NCI-H524 (cell line): Measurements from ENCODE around the gene KCNJ11.

ENCODE experiments used
- DNase-seq, 2 experiments: peaks; one replicate each; lab custom pipeline; 2025; lab: John Stamatoyannopoulos, UW

The KCNJ11 gene

DNA sequence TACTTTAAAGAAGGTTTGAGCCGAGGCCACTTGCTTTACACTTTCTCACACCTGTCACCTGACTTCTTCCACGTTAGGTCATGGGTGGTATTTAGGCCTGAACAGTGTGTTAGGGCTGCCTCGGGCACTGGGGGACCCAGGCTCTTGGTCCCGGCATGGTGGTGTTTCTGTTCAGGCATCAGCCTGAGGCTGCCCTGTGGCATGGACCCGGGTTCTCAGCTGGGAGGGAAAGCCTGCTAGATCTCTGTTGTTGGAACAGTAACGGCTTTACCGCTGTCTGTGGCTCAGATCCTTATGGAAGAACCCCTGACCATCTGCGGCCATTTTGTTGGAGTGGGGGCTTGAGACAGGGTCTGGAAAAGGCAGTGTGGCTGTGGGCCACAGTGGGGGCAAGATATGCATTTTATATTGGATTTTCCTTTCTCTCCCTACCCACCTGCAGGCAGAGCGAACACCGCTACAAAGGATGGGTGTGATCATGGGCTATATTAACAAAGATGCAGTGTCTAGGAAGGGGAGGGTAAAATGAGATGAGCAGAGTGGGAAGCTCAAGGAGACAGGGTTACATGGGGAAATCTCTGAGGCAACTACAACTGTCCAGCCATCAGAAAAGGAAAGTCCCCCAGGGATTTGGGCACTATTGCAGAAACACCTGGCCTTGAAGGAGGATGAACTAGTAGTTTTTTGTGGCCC lies 1.6 kb upstream of the KCNJ11 start:
- DNase-seq, result peak in 1 of 2 experiments; percentile 34

DNA sequence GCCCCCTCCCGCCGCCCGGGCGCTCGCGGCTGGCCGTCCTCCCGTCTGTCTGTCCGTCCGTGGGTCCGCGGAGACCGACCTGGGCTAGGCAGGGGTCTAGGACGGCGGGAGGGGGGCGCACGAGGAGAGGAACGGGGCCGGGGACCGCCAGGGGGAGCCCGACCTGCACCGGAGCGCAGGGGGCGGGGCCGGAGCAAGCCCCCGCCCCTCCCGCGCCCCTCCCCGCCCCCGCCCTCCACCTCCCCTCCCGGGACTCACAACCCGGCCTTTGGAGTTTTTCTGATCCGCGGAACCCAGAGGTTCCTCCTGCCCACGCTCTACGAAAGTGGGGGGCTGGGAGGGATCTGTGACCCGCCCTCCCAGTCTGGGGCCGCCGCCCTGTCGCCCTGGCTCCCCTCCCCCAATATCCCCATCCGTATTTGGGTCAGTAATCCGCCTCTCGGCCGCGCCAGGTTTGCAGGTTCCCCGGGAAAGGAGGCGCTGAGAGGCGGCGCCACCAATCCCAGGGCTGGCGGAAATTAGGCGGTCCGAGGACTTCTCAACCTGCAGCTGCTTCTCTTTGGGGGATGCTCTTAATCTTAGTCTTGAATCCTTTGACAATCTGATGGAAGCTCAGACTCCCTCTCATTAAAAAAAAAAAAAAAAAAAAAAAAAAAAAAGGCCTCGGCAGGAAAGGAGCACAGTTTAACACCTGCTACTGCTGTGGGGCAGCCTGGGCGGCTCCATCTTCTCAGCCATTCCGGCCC lies 925 bp upstream of the KCNJ11 start:
- peak; percentile 90 to 91 for DNase-seq

DNA sequence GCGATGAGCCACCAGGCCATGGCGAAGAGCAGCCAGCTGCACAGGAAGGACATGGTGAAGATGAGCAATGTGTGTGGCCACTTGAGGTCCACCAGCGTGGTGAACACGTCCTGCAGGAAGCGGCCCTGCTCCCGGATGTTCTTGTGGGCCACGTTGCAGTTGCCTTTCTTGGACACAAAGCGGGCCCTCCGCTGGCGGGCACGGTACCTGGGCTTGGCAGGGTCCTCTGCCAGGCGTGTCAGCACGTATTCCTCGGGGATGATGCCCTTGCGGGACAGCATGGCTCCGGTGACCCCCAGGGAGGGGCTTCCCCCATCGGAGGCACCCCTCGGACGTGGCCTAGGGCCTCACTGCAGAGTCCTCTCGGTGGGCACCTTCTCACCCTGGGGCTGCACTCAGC lies 648 bp downstream of the KCNJ11 start:
- DNase-seq, result peak in 1 of 2 experiments; percentile 13

DNA sequence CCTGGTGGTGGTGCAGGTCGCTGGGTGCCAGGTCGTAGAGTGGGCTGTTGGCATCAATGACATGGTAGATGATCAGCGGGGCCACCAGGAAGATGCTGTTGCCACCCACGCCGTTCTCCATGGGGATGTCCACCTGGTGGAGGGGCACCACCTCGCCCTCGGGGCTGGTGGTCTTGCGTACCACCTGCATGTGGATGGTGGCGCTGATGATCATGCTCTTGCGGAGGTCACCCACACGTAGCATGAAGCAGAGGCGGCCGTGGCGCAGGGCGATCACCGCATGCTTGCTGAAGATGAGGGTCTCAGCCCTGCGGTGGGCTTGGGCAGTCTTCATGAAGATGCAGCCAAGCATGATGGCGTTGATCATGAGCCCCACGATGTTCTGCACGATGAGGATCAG lies 1.2 kb downstream of the KCNJ11 start:
- DNase-seq, result no peak

DNA sequence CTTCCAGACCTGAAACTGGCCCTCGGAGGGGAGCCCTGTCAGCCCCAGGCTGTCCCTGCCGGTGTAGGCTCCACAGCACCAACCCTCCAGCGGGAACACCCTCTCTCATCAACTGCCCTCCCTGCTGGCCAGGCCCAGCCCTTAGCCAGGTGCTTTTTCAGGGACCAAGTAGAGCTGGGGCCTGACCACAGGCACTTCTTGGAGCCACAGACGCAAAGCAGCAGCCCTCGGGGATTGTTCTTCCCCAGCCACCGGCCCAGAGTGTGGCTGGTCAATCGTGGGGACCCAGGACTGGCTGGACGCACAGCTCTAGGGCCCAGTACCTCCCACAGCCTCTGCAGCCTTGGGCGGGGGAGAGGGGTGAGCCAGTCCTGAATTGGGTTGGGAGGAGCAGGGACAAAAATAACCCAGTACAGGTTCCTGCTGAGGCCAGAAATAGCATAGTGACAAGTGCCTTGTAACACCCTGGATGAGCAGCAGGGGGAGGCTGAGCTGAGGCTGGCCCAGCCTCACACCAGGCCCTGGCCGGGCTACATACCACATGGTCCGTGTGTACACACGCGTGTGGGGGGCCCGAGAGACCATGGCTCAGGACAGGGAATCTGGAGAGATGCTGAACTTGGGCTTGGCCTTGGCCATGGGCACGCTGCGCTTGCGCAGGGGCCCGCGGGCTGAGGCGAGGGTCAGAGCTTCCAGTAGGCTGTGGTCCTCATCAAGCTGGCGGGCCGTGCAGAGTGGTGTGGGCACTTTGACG lies 2.0 kb downstream of the KCNJ11 start:
- DNase-seq, result peak in 1 of 2 experiments; percentile 67

DNA sequence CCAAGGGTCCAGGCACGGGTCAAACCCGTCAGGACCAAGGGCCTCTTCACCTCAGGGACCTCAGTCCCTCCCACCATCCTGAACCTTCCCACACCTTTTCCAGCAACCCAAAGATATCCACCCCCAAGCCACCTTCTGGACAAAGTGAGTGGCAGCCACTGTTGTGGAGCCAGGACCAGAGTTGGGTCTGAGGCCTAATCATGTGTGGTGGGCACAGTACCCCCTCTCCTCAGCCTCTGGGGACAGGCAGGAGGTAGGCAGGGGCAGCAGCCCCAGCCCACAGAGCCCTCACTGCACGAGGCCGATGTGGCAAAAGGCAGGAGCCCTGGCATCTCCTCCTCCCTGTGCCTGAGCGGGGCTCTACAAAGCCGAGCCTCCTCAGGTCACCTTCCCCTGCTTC lies 2.5 kb downstream of the KCNJ11 start:
- no peak for DNase-seq

DNA sequence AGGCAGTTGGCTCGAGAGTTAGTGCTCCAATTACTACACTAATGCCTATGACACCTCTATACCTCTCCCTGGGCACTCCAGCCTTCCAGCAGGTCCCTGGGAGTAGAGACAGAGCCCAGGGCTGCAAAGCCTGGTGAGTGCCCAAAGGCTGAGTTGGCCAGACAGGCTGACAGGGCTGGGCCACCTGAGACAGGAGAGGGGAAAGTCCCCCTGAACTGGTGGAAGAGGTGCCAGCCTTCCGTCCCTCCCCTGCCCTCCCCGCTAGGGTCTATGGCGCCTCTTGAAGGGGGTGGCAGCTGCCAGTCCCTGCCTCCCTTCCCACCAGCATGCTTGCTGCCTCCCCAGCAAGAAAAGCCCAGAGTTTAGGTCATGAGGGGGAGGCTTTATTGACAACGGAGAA lies 3.0 kb downstream of the KCNJ11 start:
- DNase-seq, result no peak

DNA sequence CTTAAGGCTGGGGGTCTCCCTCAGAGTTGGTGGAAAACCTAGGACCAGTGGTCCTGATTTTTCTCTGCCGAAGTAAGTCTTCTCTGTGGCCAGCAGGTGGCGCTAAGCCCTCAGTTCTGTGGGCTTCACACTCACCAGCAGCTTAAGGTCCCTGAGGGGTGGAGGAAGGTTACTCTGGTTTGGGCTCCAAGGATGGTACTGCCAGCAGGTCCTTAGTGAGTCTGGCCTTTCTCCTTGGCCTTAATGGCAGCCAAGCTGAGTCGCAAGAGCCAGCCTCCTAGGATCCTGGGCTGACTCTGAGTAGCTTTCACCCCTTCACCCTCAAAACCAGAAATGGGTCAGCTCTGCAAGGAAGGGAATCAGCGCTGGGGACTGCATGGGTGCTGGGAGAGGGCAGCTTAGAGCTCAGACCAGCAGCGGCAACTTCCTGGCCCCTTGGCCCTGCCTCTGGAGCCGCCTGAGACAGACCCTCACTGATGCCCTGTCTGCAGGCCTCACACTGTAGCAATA lies 4.4 kb downstream of the KCNJ11 start:
- DNase-seq, result peak; percentile 81 to 91

DNA sequence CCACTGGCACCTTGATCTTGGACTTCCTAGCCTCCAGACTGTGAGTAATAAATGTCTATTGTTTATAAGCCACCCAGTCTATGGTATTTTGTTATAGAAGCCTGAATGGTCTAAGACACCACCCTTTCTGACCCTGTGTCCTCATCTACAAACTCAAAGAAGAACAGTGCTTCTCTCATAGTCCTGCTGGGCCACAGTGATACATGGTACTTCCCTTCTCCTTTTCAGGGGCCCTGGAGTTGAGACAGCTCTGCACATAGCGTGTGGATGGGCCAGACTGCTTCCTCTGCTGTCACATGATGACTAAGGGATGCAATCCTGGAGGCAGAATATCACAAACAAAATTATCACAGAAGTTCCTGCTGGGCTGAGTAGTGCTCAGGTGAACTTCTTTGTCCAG lies 5.0 kb downstream of the KCNJ11 start:
- no peak for DNase-seq

DNA sequence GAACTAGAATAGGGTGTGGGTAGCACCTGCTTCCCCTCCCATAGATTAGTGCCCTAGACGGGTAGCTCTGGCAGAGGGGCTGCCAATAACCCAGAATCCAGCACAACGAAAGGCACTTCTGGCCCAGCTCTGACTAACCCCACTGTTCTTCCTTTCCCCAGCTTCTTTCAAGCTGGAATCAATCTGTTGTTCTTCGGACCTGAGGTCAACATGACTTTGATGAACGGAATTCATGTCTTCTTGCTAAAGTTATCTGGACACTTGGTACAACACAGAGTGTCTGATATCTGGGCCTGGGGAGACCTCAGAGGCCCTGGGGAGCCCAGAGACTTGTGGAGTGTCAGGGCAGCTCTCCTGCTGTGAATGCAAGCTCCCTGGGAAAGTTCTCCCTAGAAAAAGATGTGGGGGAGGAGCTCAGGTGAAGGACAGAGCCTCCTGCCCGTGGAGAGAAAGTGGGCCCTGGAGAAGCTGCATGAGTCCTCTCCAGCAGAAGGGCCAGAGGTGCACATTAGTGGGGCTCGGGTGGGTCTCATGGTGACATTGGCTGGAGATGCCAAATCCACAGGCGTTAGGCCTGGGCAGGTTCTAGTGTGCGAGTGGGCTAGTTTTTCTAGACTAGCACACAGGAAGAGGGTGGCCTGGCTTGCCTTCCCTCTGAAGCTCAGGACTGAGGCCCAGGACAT lies 6.3 kb downstream of the KCNJ11 start:
- DNase-seq, result no peak

DNA sequence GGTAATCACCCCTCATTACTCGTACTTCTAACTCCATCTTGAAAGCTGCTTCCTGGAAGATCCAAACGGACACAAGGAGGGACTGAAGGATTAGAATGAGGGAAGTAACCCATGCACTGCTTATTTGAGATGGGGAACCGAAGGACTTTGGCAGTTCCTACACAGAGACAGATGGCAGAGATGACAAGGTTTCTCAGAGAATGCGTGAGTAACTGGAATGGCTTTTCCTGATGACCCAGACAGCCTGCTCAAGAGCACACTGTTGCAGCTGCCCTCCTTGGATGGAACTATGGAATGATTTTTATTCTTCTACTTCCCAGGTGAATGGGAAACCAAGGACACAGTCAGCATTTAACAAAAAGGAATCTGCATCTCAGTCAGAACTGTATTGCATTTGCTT lies 7.3 kb downstream of the KCNJ11 start:
- DNase-seq, result peak in 1 of 2 experiments; percentile 52

DNA sequence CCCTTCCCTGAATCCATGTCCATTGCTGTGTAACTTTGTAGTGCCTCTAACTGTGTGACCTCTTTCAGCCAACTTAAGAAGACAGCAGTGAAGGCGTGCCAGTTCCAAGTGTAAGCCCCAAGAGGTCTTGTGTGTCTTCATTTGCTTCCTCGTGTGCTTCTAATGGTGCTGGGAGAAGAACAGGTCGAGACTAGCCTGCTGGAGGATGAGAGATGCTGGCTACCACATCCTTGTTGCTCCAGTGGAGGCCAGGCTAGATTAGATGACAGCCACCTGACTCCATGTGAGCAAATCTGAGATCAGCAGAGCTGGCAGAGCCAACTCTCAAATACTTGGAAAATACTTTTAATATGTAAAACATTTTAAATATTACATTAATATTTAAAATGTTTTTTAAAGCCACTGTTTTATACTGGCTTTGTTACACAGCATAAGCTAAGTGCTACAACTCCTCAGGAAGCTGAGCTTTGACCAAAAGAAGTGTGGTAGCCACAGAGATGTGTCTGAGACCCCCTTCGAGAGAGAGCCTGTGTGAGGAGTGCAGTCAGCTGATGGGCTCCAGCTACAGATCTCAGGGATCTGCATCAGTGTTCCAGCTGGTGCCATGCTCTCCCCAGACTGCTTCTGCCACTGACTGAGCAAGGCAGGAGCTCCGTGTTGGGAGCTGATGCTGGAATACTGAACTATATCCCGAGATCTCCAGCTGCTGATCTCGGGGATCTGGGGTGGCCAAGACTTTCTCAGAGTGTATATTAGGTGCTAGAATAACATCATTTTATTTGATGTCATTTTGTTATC lies 8.9 kb downstream of the KCNJ11 start:
- DNase-seq, result no peak

DNA sequence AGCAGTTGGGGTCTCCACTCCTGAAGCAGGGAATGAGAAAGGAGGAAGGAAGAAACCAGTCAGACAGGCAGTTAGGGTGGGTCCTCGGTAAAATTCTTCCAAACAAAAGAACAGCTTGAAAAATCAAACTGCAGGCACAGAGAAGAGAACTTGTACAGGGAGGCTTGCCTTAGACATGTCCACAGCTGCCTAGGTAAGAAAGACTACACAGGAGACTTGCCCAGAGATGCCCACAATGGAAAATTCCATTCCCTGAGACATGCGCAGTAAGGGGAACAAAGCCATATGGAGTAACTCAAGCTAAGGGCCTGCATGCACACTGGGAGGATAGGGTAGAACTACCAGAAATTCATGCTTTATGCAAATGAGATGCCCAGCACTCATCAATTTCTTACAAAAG lies 9.8 kb downstream of the KCNJ11 start:
- DNase-seq, result no peak

DNA sequence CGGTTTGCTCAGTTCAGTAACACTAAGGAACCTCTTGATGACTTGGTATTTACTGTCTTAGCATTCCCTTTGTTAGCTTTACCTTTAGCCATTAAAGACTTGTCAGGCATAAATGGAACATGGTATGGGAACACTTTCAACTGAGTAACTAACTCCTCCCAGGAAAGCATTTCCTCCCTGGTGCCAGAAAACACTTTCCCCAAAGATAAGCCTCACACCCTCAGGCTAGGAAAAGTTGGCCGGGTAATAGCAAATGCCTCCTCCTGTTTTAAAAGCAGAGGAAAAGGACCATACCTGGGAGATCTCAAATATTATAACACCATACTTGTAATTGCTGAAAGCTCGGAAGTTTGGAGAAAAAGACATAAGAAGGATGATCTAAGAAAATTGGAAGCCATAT lies 12.0 kb downstream of the KCNJ11 start:
- DNase-seq, result no peak

DNA sequence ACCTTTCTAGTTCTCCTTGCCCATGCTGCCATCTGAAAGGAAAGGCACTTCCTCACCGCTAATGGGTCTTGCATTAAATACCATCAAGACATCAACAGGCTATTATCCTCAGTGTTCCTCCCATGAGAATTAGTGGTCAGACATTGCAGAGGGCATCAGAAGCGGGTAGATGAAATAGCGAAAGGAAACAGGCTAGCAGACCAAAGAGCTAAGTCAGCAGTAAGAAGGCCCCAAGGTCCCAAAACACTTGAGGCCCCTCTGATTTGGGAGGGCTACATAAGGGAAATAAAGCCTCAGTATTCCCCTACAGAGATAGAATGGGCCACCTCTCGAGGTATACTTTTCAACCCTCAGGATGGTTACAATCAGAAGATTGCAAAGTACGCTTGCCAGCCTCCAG lies 12.9 kb downstream of the KCNJ11 start:
- no peak for DNase-seq

DNA sequence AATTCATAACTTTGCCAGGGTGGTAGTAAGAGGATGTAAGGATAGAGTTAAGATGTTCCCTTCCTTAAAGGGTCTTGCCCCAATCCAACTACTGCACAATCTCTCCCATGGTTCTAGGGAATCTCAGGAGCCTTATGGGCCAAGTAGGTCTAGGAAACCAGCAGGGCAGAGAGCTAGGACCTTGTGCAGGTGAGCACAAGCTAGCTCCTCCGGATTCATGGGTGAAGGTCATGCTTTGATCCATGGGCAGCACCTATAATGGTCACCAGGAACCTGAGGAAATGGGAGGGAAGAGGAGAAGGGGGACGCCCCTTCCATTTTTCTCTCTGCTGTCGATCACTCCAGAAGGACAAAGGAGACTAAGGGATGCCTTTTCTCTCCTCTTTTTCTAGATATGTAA lies 16.8 kb downstream of the KCNJ11 start:
- no peak for DNase-seq

DNA sequence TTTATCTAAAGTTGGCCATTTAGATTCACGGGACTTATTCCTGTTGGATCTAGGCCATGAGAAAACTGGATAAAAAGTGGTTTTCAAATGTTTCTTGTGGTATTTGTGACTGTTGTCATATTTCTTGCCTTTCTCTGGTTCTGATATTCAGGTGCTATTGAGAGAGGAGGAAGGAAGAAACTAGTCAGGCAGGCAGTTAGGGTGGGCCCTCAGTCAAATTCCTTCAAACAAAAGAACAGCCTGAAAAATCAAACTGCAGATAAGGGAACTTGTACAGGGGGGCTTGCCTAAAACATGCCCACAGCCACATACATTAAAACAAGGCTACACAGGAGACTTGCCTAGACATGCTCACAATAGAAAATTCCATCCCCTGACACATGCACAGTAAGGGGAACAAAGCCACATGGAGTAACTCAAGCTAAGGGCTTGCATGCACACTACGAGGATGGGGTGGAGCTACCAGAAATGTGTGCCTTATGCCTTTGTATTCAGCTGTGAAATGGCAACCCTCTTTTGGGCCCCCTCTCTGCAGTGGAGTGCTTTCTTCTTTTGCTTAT lies 18.7 kb downstream of the KCNJ11 start:
- no peak for DNase-seq

DNA sequence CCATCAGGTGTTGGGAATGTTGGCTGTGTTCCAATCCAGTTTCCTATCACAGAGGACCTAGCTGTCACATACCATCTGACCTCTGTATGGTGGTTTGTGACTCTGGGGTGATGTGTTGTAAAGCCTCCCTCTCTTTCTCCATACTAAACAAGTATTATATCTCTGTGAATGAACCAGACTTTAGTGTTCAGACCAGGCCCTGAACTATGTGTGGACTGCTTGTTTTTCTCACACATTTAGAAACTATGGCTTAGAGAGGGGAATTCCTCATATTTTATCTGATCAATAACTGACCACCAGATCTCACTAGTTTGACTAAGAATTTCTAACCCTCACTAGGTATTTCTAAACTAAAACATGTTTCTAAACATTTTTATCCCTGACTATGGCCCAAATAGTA lies 19.4 kb downstream of the KCNJ11 start:
- DNase-seq, result peak in 1 of 2 experiments; percentile 49

DNA sequence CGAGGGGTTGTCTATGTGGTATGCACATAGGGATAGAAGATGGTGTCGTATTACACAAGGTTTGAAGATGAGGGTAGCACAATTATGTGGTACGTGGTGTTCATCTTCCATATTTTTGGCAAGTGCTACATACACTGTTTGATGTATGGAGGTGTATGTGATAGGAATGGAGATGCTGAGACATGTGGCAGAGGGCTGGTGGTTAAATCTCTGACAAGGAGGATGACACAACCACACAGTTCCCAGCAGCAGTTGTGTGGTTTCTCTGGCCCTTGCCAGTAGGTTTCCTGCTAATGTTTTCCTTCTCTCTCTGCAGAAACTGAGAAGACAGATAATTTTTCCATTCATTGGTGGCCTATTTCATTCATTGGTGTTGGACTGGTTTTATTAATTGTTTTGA lies 19.9 kb downstream of the KCNJ11 start:
- DNase-seq, result no peak

DNA sequence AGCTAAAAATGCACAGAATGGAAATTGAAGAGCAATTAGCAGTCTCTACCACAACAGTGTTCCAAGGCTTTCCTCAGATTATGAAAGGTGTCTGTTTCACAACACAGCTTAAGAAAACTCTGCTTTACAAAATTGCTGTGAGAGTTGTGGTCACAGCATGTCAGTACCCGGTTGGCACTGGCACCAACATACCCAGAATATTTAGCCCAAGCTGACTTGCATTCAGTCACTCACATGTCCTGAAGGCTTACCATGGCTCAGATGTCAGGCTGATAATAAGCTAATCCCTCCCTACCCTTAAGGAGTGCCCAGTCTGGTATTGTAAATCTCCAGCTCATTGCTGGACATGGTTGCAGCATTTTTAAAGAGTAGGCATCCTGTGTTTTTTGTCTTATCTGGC lies 22.0 kb downstream of the KCNJ11 start:
- peak in 1 of 2 experiments; percentile 38 for DNase-seq

DNA sequence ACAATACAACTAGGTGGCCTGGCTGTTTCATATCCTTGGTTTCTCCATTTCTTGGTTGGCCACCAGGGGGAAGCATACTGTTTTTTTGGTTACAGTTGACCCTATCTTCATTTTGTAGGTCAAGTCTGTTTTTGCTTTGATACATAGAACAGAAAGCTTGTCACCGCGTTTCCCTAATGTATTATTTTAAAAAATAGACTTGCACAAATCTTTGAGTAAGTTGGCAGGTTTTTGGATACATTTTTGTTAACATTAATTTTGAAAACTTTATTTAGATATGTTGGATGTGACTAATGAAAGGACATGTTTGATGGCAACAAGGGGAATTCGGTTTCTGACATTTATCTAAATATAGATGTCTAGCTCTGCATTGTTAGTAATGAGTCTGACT lies 33.9 kb downstream of the KCNJ11 start:
- DNase-seq, result peak; percentile 26 to 69
